Activated T-helper 2 cell treated with anti-CD3 and anti-CD28 coated beads, Interferon-gamma antibody, Interleukin-2, Interleukin-4, amounts not matched to agents 10 μg/mL and 5 μg/mL and 100 μg/mL, durations not matched to agents 14 hours and 24 hours and 36 hours (primary cell): ENCODE data around the gene PGM1. TPM values are rescaled to one million over a fixed set of nuclear protein-coding genes. Genes with fewer than 3 reads are reported as not detected.

ENCODE experiments used
- DNase-seq: peaks from one replicate; pipeline ENCODE4 v3.0.0; 2021; ENCODE audit warnings: low spot score
- H3K27ac Mint-ChIP-seq: one replicate; pipeline ENCODE4 v1.8.0; 2021; ENCODE audit warnings: mixed read lengths
- H3K27me3 Mint-ChIP-seq: one replicate; pipeline ENCODE4 v1.8.0; 2021; ENCODE audit warnings: low read depth, mixed read lengths
- H3K36me3 Mint-ChIP-seq: one replicate; pipeline ENCODE4 v1.8.0; 2021; ENCODE audit warnings: low read depth, mixed read lengths
- H3K4me1 Mint-ChIP-seq: one replicate; pipeline ENCODE4 v1.8.0; 2021; ENCODE audit warnings: low read depth, mixed read lengths
- H3K4me3 Mint-ChIP-seq: one replicate; pipeline ENCODE4 v1.8.0; 2021; ENCODE audit warnings: low read depth, mild to moderate bottlenecking, moderate library complexity, mixed read lengths
- H3K9me3 Mint-ChIP-seq: one replicate; pipeline ENCODE4 v1.8.0; 2021; ENCODE audit warnings: mixed read lengths
- intact Hi-C: fragments of 100-400 bp; cut with micrococcal nuclease; formaldehyde crosslinking; loops from one replicate; pipeline ENCODE4 v1.15.1; 2023
- total RNA-seq: library from RNA; stranded (reverse); gene quantifications from 2 replicates; pipeline ENCODE4 v1.2.3, GENCODE V29; 2022

The PGM1 gene
- total RNA-seq, 1 donor from 2014 or later, result 61.8 TPM

- intact Hi-C loops, result no loop called here
- H3K27ac Mint-ChIP-seq, result no peak overlapping the region
- H3K4me1 Mint-ChIP-seq, result peaks cover 12% of the 10 kb centered on the region
- H3K9me3 Mint-ChIP-seq, result no peaks in the 10 kb centered on the region
- DNase-seq, result no peak
- no peaks in the 10 kb centered on the region for H3K27me3 Mint-ChIP-seq
- no peak overlapping the region for H3K4me3 Mint-ChIP-seq
- peaks cover 11% of the 10 kb centered on the region for H3K36me3 Mint-ChIP-seq
Observed at GRCh38 chr1:63622849-63623566, 29.8 kb downstream of the PGM1 start.

- Mint-ChIP-seq H3K36me3 (peaks cover 18% of the 10 kb centered on the region), H3K4me1 (peaks cover 15% of the 10 kb centered on the region), H3K9me3 (no peaks in the 10 kb centered on the region), H3K27me3 (no peaks in the 10 kb centered on the region), H3K4me3 (no peak overlapping the region), H3K27ac (no peak overlapping the region)
- no peak for DNase-seq
- intact Hi-C loops, result no loop called here
Observed at GRCh38 chr1:63623952-63624351, 30.7 kb downstream of the PGM1 start.

DNA sequence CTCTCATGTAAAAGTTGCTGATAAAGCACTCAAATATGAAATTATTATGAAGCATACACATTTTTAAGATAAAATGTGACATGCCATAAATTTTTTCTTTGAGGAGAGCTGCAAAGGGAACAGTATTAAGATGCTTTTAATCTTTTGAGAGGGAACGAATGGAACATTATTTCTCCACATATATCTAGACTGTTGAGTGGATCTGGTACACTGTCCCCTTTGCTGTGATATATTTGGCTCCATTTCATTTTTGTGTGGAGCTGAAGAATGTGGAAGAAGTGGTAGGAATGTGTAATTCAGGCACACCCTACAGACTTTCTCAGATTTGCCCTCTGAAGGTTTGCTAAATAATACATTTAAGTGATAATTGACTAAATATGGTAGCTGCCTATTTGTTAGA lies 31.7 kb downstream of the PGM1 start:
- Mint-ChIP-seq H3K4me3 (no peak overlapping the region), H3K36me3 (peaks cover 18% of the 10 kb centered on the region), H3K9me3 (no peaks in the 10 kb centered on the region), H3K27ac (no peak overlapping the region), H3K4me1 (peaks cover 15% of the 10 kb centered on the region), H3K27me3 (no peaks in the 10 kb centered on the region)
- DNase-seq, result no peak
- intact Hi-C loops, result no loop called here

DNA sequence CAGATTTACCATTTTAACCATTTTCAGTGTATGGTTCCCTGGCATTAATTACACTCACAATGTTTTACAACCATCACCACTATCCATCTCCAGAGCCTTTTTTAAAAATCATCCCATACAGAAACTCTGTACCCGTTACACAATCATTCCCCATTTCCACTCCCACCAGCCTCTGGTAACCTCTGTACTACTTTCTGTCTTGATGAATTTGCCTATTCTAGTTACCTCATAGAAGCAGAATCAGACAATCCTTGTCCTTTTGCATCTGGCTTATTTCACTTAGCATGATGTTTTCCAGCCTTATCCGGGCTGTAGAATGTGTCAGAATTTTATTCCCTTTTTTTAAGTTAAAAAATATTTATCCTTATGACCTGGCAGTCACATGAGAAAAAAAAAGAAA lies 33.0 kb downstream of the PGM1 start:
- Mint-ChIP-seq H3K9me3 (no peaks in the 10 kb centered on the region), H3K4me1 (peaks cover 16% of the 10 kb centered on the region), H3K36me3 (peaks cover 25% of the 10 kb centered on the region), H3K27ac (no peak overlapping the region), H3K4me3 (no peak overlapping the region), H3K27me3 (no peaks in the 10 kb centered on the region)
- intact Hi-C loops, result no loop called here
- no peak for DNase-seq

- no peak for DNase-seq
- no peak overlapping the region for H3K4me3 Mint-ChIP-seq
- no peaks in the 10 kb centered on the region for H3K9me3 Mint-ChIP-seq
- intact Hi-C loops, result no loop called here
- H3K4me1 Mint-ChIP-seq, result peaks cover 27% of the 10 kb centered on the region
- H3K27ac Mint-ChIP-seq, result no peak overlapping the region
- peaks cover 35% of the 10 kb centered on the region for H3K36me3 Mint-ChIP-seq
- H3K27me3 Mint-ChIP-seq, result no peaks in the 10 kb centered on the region
Observed at GRCh38 chr1:63628607-63629006, 35.4 kb downstream of the PGM1 start.

- intact Hi-C loops, result no loop called here
- H3K4me3 Mint-ChIP-seq, result no peak overlapping the region
- peaks cover 27% of the 10 kb centered on the region for H3K4me1 Mint-ChIP-seq
- peaks cover 45% of the 10 kb centered on the region for H3K36me3 Mint-ChIP-seq
- no peaks in the 10 kb centered on the region for H3K9me3 Mint-ChIP-seq
- DNase-seq, result no peak
- no peaks in the 10 kb centered on the region for H3K27me3 Mint-ChIP-seq
- H3K27ac Mint-ChIP-seq, result no peak overlapping the region
Observed at GRCh38 chr1:63630238-63630637, 37.0 kb downstream of the PGM1 start.

GRCh38 chr1:63630666-63631065 lies 37.5 kb downstream of the PGM1 start:
- intact Hi-C loops, result no loop called here
- Mint-ChIP-seq H3K36me3 (peaks cover 46% of the 10 kb centered on the region), H3K4me1 (peaks cover 24% of the 10 kb centered on the region), H3K9me3 (no peaks in the 10 kb centered on the region), H3K4me3 (no peak overlapping the region), H3K27ac (no peak overlapping the region), H3K27me3 (no peaks in the 10 kb centered on the region)
- DNase-seq, result no peak

GRCh38 chr1:63632110-63632509 lies 38.9 kb downstream of the PGM1 start:
- no peak overlapping the region for H3K4me3 Mint-ChIP-seq
- no peaks in the 10 kb centered on the region for H3K9me3 Mint-ChIP-seq
- intact Hi-C loops, result loop anchor here (1.0 kb wide), 1 partner anchor 19 kb away; no protein-coding TSS in a partner anchor
- DNase-seq, result no peak
- H3K36me3 Mint-ChIP-seq, result peaks cover 61% of the 10 kb centered on the region
- H3K4me1 Mint-ChIP-seq, result peaks cover 17% of the 10 kb centered on the region
- H3K27ac Mint-ChIP-seq, result no peak overlapping the region
- H3K27me3 Mint-ChIP-seq, result no peaks in the 10 kb centered on the region

GRCh38 chr1:63633281-63633680 lies 40.1 kb downstream of the PGM1 start:
- H3K36me3 Mint-ChIP-seq, result peaks cover 70% of the 10 kb centered on the region
- intact Hi-C loops, result no loop called here
- H3K4me1 Mint-ChIP-seq, result peaks cover 15% of the 10 kb centered on the region
- H3K4me3 Mint-ChIP-seq, result no peak overlapping the region
- H3K27ac Mint-ChIP-seq, result no peak overlapping the region
- no peaks in the 10 kb centered on the region for H3K9me3 Mint-ChIP-seq
- H3K27me3 Mint-ChIP-seq, result no peaks in the 10 kb centered on the region
- no peak for DNase-seq

DNA sequence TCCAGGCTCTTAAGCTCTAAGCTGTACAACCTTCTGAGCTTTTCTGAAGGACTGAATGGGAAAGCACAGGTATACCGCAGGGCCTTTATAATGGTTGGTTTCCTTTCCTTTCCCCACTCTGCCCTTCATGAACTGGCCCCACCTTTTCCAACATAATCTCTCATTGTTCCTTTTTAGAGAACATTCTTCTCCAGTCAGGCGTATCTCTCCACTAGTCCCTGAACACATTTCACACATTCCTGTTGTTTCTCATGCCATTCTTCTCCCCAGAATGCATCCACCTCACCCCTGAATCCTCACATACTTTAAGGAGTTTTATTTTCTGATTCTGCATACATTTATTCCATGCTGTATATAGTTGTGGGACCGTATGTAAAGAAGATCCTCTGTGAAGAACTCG lies 41.3 kb downstream of the PGM1 start:
- DNase-seq, result no peak
- no peaks in the 10 kb centered on the region for H3K9me3 Mint-ChIP-seq
- peaks cover 77% of the 10 kb centered on the region for H3K36me3 Mint-ChIP-seq
- no peak overlapping the region for H3K4me3 Mint-ChIP-seq
- no peaks in the 10 kb centered on the region for H3K27me3 Mint-ChIP-seq
- intact Hi-C loops, result no loop called here
- no peak overlapping the region for H3K27ac Mint-ChIP-seq
- H3K4me1 Mint-ChIP-seq, result peaks cover 20% of the 10 kb centered on the region

GRCh38 chr1:63635681-63636080 lies 42.5 kb downstream of the PGM1 start:
- Mint-ChIP-seq H3K36me3 (peaks cover 83% of the 10 kb centered on the region), H3K4me1 (peaks cover 20% of the 10 kb centered on the region), H3K4me3 (no peak overlapping the region), H3K27me3 (no peaks in the 10 kb centered on the region), H3K9me3 (no peaks in the 10 kb centered on the region), H3K27ac (no peak overlapping the region)
- intact Hi-C loops, result no loop called here
- no peak for DNase-seq

DNA sequence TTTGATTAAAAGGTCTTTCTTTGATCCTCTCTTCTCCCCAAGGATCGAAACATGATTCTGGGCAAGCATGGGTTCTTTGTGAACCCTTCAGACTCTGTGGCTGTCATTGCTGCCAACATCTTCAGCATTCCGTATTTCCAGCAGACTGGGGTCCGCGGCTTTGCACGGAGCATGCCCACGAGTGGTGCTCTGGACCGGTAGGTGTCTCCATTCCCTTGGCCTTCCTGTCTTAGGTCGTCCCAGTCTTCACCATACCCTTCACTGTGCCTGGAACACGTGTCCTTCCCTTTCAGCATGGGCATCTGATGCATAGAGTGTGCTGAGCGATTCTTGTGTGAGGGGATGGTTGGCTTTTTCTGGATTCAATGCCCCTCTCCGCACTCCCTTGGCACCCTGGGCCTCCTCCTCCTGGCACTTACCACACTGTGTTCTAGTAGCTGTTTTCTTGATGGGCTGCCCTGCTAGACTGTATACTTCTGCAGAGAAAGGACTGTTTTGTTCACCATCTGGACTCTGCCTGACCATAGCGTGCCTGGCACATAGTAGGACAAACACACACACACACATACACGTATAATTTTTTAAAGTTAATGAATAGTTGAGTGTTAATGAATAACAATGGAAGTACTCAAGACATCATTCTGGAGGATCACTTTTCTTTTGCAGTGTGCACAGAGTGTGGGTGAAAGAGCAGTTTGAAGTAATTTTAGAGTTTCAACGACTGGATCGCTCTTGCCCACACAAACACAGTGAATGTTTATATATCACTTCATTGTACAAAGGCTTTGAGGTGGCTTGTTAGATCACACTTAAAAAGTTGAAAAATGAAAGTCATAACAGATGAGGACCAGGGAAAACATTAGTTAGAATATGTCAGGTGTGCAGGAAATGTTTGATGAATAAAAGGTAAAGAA lies 43.2 kb downstream of the PGM1 start:
- H3K9me3 Mint-ChIP-seq, result no peaks in the 10 kb centered on the region
- H3K27ac Mint-ChIP-seq, result no peak overlapping the region
- no peaks in the 10 kb centered on the region for H3K27me3 Mint-ChIP-seq
- peaks cover 20% of the 10 kb centered on the region for H3K4me1 Mint-ChIP-seq
- H3K4me3 Mint-ChIP-seq, result no peak overlapping the region
- intact Hi-C loops, result no loop called here
- no peak for DNase-seq
- peaks cover 84% of the 10 kb centered on the region for H3K36me3 Mint-ChIP-seq

DNA sequence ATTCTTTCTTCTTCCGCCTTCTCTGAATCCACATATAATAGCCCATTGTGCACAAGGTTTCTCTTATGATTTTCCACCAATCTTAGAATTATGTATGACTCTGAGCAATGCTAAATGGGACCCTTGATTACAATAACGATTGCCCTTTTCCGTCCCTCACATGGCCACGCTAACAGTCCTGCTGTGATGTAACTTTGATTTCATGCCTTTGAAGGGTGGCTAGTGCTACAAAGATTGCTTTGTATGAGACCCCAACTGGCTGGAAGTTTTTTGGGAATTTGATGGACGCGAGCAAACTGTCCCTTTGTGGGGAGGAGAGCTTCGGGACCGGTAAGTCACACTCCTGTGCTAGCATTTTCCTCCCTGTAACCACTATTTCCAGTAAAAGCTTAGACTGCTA lies 45.3 kb downstream of the PGM1 start:
- Mint-ChIP-seq H3K27ac (no peak overlapping the region), H3K36me3 (peaks cover 87% of the 10 kb centered on the region), H3K9me3 (no peaks in the 10 kb centered on the region), H3K4me1 (peaks cover 9% of the 10 kb centered on the region), H3K4me3 (no peak overlapping the region), H3K27me3 (no peaks in the 10 kb centered on the region)
- intact Hi-C loops, result no loop called here
- DNase-seq, result no peak
